HG03066 (cell line): Measurements from ENCODE around the gene PCYOX1L.
A peak's percentile ranks its signal among the peaks of the same experiment; 100 is the strongest.

Experiments
- ATAC-seq: cut with Tn5 transposase; IDR thresholded peaks from one replicate; pipeline ENCODE4 v1.9.1; 2021; ENCODE audit warnings: low read depth; ENCODE audit not compliant: unreplicated experiment

PCYOX1L gene

GRCh38 chr5:149357370-149358293 lies at the start of gene PCYOX1L:
Gene PCYOX1L (plus strand): TSS chr5:149358046. CDS start chr5:149358069, 23 bp downstream.
- ATAC-seq = peak; percentile 99

- ATAC-seq = no peak
Observed at GRCh38 chr5:149309354-149309753, 48.5 kb upstream of the PCYOX1L start.

GRCh38 chr5:149310488-149310887 lies 47.4 kb upstream of the PCYOX1L start:
- ATAC-seq = no peak

- ATAC-seq = no peak
Observed at GRCh38 chr5:149310947-149311658, 46.7 kb upstream of the PCYOX1L start.

- no peak for ATAC-seq
Observed at GRCh38 chr5:149313151-149313841, 44.5 kb upstream of the PCYOX1L start.

GRCh38 chr5:149314571-149315111 lies 43.2 kb upstream of the PCYOX1L start:
- ATAC-seq = no peak

- ATAC-seq = no peak
Observed at GRCh38 chr5:149315753-149316152, 42.1 kb upstream of the PCYOX1L start.

- no peak for ATAC-seq
Observed at GRCh38 chr5:149317281-149318048, 40.4 kb upstream of the PCYOX1L start.

GRCh38 chr5:149319174-149319573 lies 38.7 kb upstream of the PCYOX1L start:
- ATAC-seq = no peak

- no peak for ATAC-seq
Observed at GRCh38 chr5:149320791-149321330, 37.0 kb upstream of the PCYOX1L start.

- no peak for ATAC-seq
Observed at GRCh38 chr5:149322518-149322917, 35.3 kb upstream of the PCYOX1L start.

- no peak for ATAC-seq
Observed at GRCh38 chr5:149323210-149323609, 34.6 kb upstream of the PCYOX1L start.

- no peak for ATAC-seq
Observed at GRCh38 chr5:149323621-149324205, 34.1 kb upstream of the PCYOX1L start.

- ATAC-seq = no peak
Observed at GRCh38 chr5:149324641-149325040, 33.2 kb upstream of the PCYOX1L start.

- ATAC-seq = no peak
Observed at GRCh38 chr5:149325166-149325735, 32.6 kb upstream of the PCYOX1L start.

GRCh38 chr5:149325894-149326293 lies 32.0 kb upstream of the PCYOX1L start:
- no peak for ATAC-seq

- ATAC-seq = no peak
Observed at GRCh38 chr5:149326611-149327010, 31.2 kb upstream of the PCYOX1L start.

GRCh38 chr5:149328177-149328576 lies 29.7 kb upstream of the PCYOX1L start:
- no peak for ATAC-seq
